ENCODE data around the gene CPA4. TPM values are rescaled to one million over a fixed set of nuclear protein-coding genes. Genes with fewer than 3 reads are reported as not detected.
"Not testable (repeated sequence)": the region's sequence is repeated elsewhere in the genome, so short reads cannot be mapped to it uniquely, and the experiment has no call there.

CPA4 gene
- total RNA-seq, 1 donor = 28.2 TPM

GRCh38 chr7:130305433-130306042 lies 12.6 kb downstream of the CPA4 start:
- no peak for TF ChIP-seq CTCF (IDR thresholded peaks at IDR 0.05; ENCODE audit: extremely low read depth, low read depth, low read length)
- H3K4me2 ChIP-seq (ENCODE audit: insufficient read depth, low read length) = no peak overlapping the region
- H4K20me1 ChIP-seq (ENCODE audit: insufficient read depth, low read length) = no peaks in the 10 kb centered on the region
- no peak overlapping the region for H3K4me3 ChIP-seq (ENCODE audit: insufficient read depth, low read length)
- H3K36me3 ChIP-seq (ENCODE audit: insufficient read depth, low read length) = peaks cover 10% of the 10 kb centered on the region
- H3K79me2 ChIP-seq (ENCODE audit: insufficient read depth, low read length) = no peaks in the 10 kb centered on the region
- H3K27ac ChIP-seq (ENCODE audit: low read depth, low read length) = no peak overlapping the region
- H2AFZ ChIP-seq (ENCODE audit: low read length) = no peak overlapping the region
- no peaks in the 10 kb centered on the region for H3K27me3 ChIP-seq (ENCODE audit: insufficient read depth, low read length)
- no peak for DNase-seq (ENCODE audit: insufficient read length, low spot score, missing footprints)
- no peaks in the 10 kb centered on the region for H3K4me1 ChIP-seq (ENCODE audit: insufficient read depth, low read length)
- no peaks in the 10 kb centered on the region for H3K9me3 ChIP-seq (ENCODE audit: low read depth, low read length)

- no peak overlapping the region for H2AFZ ChIP-seq (ENCODE audit: low read length)
- H4K20me1 ChIP-seq (ENCODE audit: insufficient read depth, low read length) = no peaks in the 10 kb centered on the region
- no peak overlapping the region for H3K27ac ChIP-seq (ENCODE audit: low read depth, low read length)
- no peaks in the 10 kb centered on the region for H3K4me1 ChIP-seq (ENCODE audit: insufficient read depth, low read length)
- no peak overlapping the region for H3K4me2 ChIP-seq (ENCODE audit: insufficient read depth, low read length)
- DNase-seq (ENCODE audit: insufficient read length, low spot score, missing footprints) = no peak
- no peaks in the 10 kb centered on the region for H3K9me3 ChIP-seq (ENCODE audit: low read depth, low read length)
- peaks cover 3% of the 10 kb centered on the region for H3K36me3 ChIP-seq (ENCODE audit: insufficient read depth, low read length)
- H3K79me2 ChIP-seq (ENCODE audit: insufficient read depth, low read length) = no peaks in the 10 kb centered on the region
- H3K4me3 ChIP-seq (ENCODE audit: insufficient read depth, low read length) = no peak overlapping the region
- TF ChIP-seq CTCF (IDR thresholded peaks at IDR 0.05; ENCODE audit: extremely low read depth, low read depth, low read length) = no peak
- no peaks in the 10 kb centered on the region for H3K27me3 ChIP-seq (ENCODE audit: insufficient read depth, low read length)
Observed at GRCh38 chr7:130309986-130310385, 17.0 kb downstream of the CPA4 start.

GRCh38 chr7:130314305-130314704 lies 21.3 kb downstream of the CPA4 start:
- no peak overlapping the region for H2AFZ ChIP-seq (ENCODE audit: low read length)
- H3K9me3 ChIP-seq (ENCODE audit: low read depth, low read length) = no peaks in the 10 kb centered on the region
- H4K20me1 ChIP-seq (ENCODE audit: insufficient read depth, low read length) = no peaks in the 10 kb centered on the region
- H3K4me3 ChIP-seq (ENCODE audit: insufficient read depth, low read length) = no peak overlapping the region
- H3K27ac ChIP-seq (ENCODE audit: low read depth, low read length) = no peak overlapping the region
- no peak for DNase-seq (ENCODE audit: insufficient read length, low spot score, missing footprints)
- H3K27me3 ChIP-seq (ENCODE audit: insufficient read depth, low read length) = no peaks in the 10 kb centered on the region
- H3K36me3 ChIP-seq (ENCODE audit: insufficient read depth, low read length) = peaks cover 3% of the 10 kb centered on the region
- no peak for TF ChIP-seq CTCF (IDR thresholded peaks at IDR 0.05; ENCODE audit: extremely low read depth, low read depth, low read length)
- H3K79me2 ChIP-seq (ENCODE audit: insufficient read depth, low read length) = no peaks in the 10 kb centered on the region
- H3K4me2 ChIP-seq (ENCODE audit: insufficient read depth, low read length) = no peak overlapping the region
- H3K4me1 ChIP-seq (ENCODE audit: insufficient read depth, low read length) = no peaks in the 10 kb centered on the region

- Histone ChIP-seq H4K20me1 (ENCODE audit: insufficient read depth, low read length) (no peaks in the 10 kb centered on the region), H2AFZ (ENCODE audit: low read length) (no peak overlapping the region), H3K36me3 (ENCODE audit: insufficient read depth, low read length) (no peaks in the 10 kb centered on the region), H3K27me3 (ENCODE audit: insufficient read depth, low read length) (no peaks in the 10 kb centered on the region), H3K79me2 (ENCODE audit: insufficient read depth, low read length) (no peaks in the 10 kb centered on the region), H3K27ac (ENCODE audit: low read depth, low read length) (no peak overlapping the region), H3K4me2 (ENCODE audit: insufficient read depth, low read length) (no peak overlapping the region), H3K9me3 (ENCODE audit: low read depth, low read length) (no peaks in the 10 kb centered on the region), H3K4me1 (ENCODE audit: insufficient read depth, low read length) (no peaks in the 10 kb centered on the region), H3K4me3 (ENCODE audit: insufficient read depth, low read length) (no peak overlapping the region)
- DNase-seq (ENCODE audit: insufficient read length, low spot score, missing footprints) = no peak
- no peak for TF ChIP-seq CTCF (IDR thresholded peaks at IDR 0.05; ENCODE audit: extremely low read depth, low read depth, low read length)
Observed at GRCh38 chr7:130319541-130319940, 26.6 kb downstream of the CPA4 start.

- H3K27ac ChIP-seq (ENCODE audit: low read depth, low read length); DNase-seq (ENCODE audit: insufficient read length, low spot score, missing footprints); H3K4me2 ChIP-seq (ENCODE audit: insufficient read depth, low read length): not testable (repeated sequence)
Observed at GRCh38 chr7:130321542-130322229, 28.7 kb downstream of the CPA4 start.

More at GRCh38 chr7:130321542-130322229, 28.7 kb downstream of the CPA4 start:
- not testable (repeated sequence) for H3K4me1 ChIP-seq (ENCODE audit: insufficient read depth, low read length); H3K36me3 ChIP-seq (ENCODE audit: insufficient read depth, low read length); H3K27me3 ChIP-seq (ENCODE audit: insufficient read depth, low read length); H3K4me3 ChIP-seq (ENCODE audit: insufficient read depth, low read length); H4K20me1 ChIP-seq (ENCODE audit: insufficient read depth, low read length); H3K79me2 ChIP-seq (ENCODE audit: insufficient read depth, low read length); H2AFZ ChIP-seq (ENCODE audit: low read length); H3K9me3 ChIP-seq (ENCODE audit: low read depth, low read length)
